Measurements from ENCODE around the gene DCTN5. TPM values are rescaled to one million over a fixed set of nuclear protein-coding genes. Genes with fewer than 3 reads are reported as not detected.

Gene DCTN5
- total RNA-seq, 4 donors from 2014 or later, result 22.9 to 34.4 (median 24.8) TPM

- intact Hi-C loops (cut with DNase I; ENCODE audit: low total_unique reads), result no loop called here
- in situ Hi-C loops (cut with MboI; ENCODE audit: low sequenced_read_pairs in 4 of 4), result no loop called here
- DNase-seq (peak; percentile 23 to 39), ATAC-seq (peak; percentile 79 to 82)
- peaks cover 5 to 8% of the 10 kb centered on the region in 2 donors for H3K4me1 ChIP-seq
- no peaks in the 10 kb centered on the region for H3K9me3 ChIP-seq
- H3K36me3 ChIP-seq, result peaks cover 0 to 27% of the 10 kb centered on the region in 2 donors
- peak in 2 of 5 experiments; percentile 21 to 42 for TF ChIP-seq CTCF (IDR thresholded peaks at IDR 0.05 in 4 of 5, conservative IDR thresholded peaks at IDR 0.05 in 1 of 5)
- no peak for TF ChIP-seq POLR2A (IDR thresholded peaks at IDR 0.05)
- peak within 1 kb of the TSS; percentile 59 to 75 (median 65) for H3K4me3 ChIP-seq
- no peaks in the 10 kb centered on the region for H3K27me3 ChIP-seq
- H3K27ac ChIP-seq, result no peak within 1 kb of the TSS
Measured at GRCh38 chr16:23678430-23679273, 37.4 kb downstream of the DCTN5 start, which contains the start of gene PLK1. Gene PLK1, plus strand, starts transcription at chr16:23678889. Its CDS starts 44 bp downstream, at chr16:23678933.

- TF ChIP-seq CTCF (IDR thresholded peaks at IDR 0.05 in 4 of 5, conservative IDR thresholded peaks at IDR 0.05 in 1 of 5) (no peak), POLR2A (IDR thresholded peaks at IDR 0.05) (no peak)
- ATAC-seq, result no peak
- H3K9me3 ChIP-seq, result no peaks in the 10 kb centered on the region
- peak overlapping the region; percentile 59 to 75 (median 65) for H3K4me3 ChIP-seq
- H3K36me3 ChIP-seq, result peaks cover 0 to 25% of the 10 kb centered on the region in 2 donors
- no peak for DNase-seq
- no peak overlapping the region for H3K27ac ChIP-seq
- intact Hi-C loops (cut with DNase I; ENCODE audit: low total_unique reads), result no loop called here
- peaks cover 5 to 8% of the 10 kb centered on the region in 2 donors for H3K4me1 ChIP-seq
- in situ Hi-C loops (cut with MboI; ENCODE audit: low sequenced_read_pairs in 4 of 4), result no loop called here
- no peaks in the 10 kb centered on the region for H3K27me3 ChIP-seq
Measured at GRCh38 chr16:23679274-23679985, 38.2 kb downstream of the DCTN5 start.

DNA sequence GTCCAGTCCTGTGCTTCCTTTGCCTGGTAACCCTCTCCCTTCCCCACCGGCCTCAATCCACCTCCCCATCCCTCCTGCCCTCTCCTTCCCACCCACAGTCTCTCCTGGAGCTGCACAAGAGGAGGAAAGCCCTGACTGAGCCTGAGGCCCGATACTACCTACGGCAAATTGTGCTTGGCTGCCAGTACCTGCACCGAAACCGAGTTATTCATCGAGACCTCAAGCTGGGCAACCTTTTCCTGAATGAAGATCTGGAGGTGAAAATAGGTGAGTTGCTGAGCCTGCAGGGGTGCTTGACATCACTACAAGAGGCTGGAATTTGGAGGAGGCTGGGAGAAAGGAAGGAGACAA lies 38.7 kb downstream of the DCTN5 start:
- H3K27ac ChIP-seq, result no peak overlapping the region
- H3K36me3 ChIP-seq, result peaks cover 0 to 25% of the 10 kb centered on the region in 2 donors
- intact Hi-C loops (cut with DNase I; ENCODE audit: low total_unique reads), result no loop called here
- peaks cover 5 to 8% of the 10 kb centered on the region in 2 donors for H3K4me1 ChIP-seq
- H3K27me3 ChIP-seq, result no peaks in the 10 kb centered on the region
- no peaks in the 10 kb centered on the region for H3K9me3 ChIP-seq
- in situ Hi-C loops (cut with MboI; ENCODE audit: low sequenced_read_pairs in 4 of 4), result no loop called here
- TF ChIP-seq POLR2A (IDR thresholded peaks at IDR 0.05) (no peak), CTCF (IDR thresholded peaks at IDR 0.05 in 4 of 5, conservative IDR thresholded peaks at IDR 0.05 in 1 of 5) (no peak)
- DNase-seq, result no peak
- no peak for ATAC-seq
- no peak overlapping the region for H3K4me3 ChIP-seq

DNA sequence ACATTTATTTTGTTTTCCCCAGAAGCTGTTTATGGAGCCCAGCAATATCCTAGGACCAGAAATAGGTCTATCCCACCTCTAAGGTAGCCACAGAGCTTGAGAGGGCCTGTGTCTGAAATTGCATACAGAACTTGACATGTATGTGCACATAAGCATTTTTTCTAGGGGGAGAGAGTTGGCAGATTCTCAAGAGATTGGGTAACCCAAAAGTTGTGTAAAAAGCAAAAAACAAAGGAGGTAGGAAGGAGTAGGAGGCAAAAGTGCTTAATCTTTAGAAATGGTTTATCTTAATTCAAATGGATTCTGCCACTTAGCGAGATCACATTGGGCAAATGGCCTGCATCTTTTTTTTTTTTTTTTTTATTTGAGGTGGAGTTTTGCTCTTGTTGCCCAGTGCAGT lies 40.9 kb downstream of the DCTN5 start:
- H3K9me3 ChIP-seq, result no peaks in the 10 kb centered on the region
- DNase-seq (no peak), ATAC-seq (no peak)
- in situ Hi-C loops (cut with MboI; ENCODE audit: low sequenced_read_pairs in 4 of 4), result no loop called here
- H3K27ac ChIP-seq, result no peak overlapping the region
- intact Hi-C loops (cut with DNase I; ENCODE audit: low total_unique reads), result no loop called here
- TF ChIP-seq CTCF (IDR thresholded peaks at IDR 0.05 in 4 of 5, conservative IDR thresholded peaks at IDR 0.05 in 1 of 5) (no peak), POLR2A (IDR thresholded peaks at IDR 0.05) (no peak)
- peaks cover 5 to 8% of the 10 kb centered on the region in 2 donors for H3K4me1 ChIP-seq
- no peak overlapping the region for H3K4me3 ChIP-seq
- H3K27me3 ChIP-seq, result no peaks in the 10 kb centered on the region
- H3K36me3 ChIP-seq, result peaks cover 0 to 40% of the 10 kb centered on the region in 2 donors

Data from gastrocnemius medialis (tissue), 4 donors.